Aorta (tissue), 5 donors: ENCODE results near the gene CHST3. TPM values are rescaled to one million over a fixed set of nuclear protein-coding genes. Genes with fewer than 3 reads are reported as not detected.

ENCODE experiments used
- ATAC-seq: fragments of 200-7000 bp; cut with Tn5 transposase; one replicate; pipeline ENCODE4 v1.9.1; 2022; ENCODE audit warnings: moderate library complexity; ENCODE audit not compliant: low FRiP score
- DNase-seq, 2 donors: peaks; one replicate each; pipeline ENCODE4 v3.0.0-alpha.2; 2020
- H3K27ac ChIP-seq, 2 donors: one replicate each; pipeline ENCODE4 v1.5.1; 2013; ENCODE audit warnings: low read length in 2 of 2, mild to moderate bottlenecking in 2 of 2, moderate library complexity in 2 of 2, control low read depth in 1 of 2, inconsistent platforms in 1 of 2, low read depth in 1 of 2
- H3K27me3 ChIP-seq, 2 donors: one replicate each; pipeline ENCODE4 v1.6.1; 2013; ENCODE audit warnings: control low read depth in 1 of 2, low read length in 1 of 2, mild to moderate bottlenecking in 1 of 2, moderate library complexity in 1 of 2; ENCODE audit not compliant: insufficient read depth in 2 of 2, control insufficient read depth in 1 of 2
- H3K36me3 ChIP-seq, 2 donors: one replicate each; pipeline ENCODE4 v1.6.1; 2013; ENCODE audit warnings: control low read depth in 1 of 2, low read length in 1 of 2, mild to moderate bottlenecking in 1 of 2; ENCODE audit not compliant: insufficient read depth in 2 of 2, control insufficient read depth in 1 of 2
- H3K4me1 ChIP-seq, 2 donors: one replicate each; pipeline ENCODE4 v1.6.1; 2013; ENCODE audit warnings: low read length in 2 of 2, control low read depth in 1 of 2, mild to moderate bottlenecking in 1 of 2, moderate library complexity in 1 of 2; ENCODE audit not compliant: insufficient read depth in 2 of 2, control insufficient read depth in 1 of 2
- H3K4me3 ChIP-seq, 2 donors: one replicate each; pipeline ENCODE4 v1.5.1; 2013; ENCODE audit warnings: low read length in 2 of 2, control low read depth in 1 of 2, mild to moderate bottlenecking in 1 of 2
- H3K9me3 ChIP-seq: one replicate; pipeline ENCODE4 v1.6.1; 2013; ENCODE audit warnings: mild to moderate bottlenecking, low read length; ENCODE audit not compliant: control insufficient read depth
- WGBS, 2 donors: extraction: QIAGEN DNeasy Blood & Tissue Kit; methylation state at CpG; one replicate each; pipeline ENCODE4 v1.1.7; 2013; 5-methylcytosine and 5-hydroxymethylcytosine counted together
- intact Hi-C, 2 donors: fragments of 100-400 bp; cut with DNase I; formaldehyde crosslinking; loops; one replicate each; pipeline versions ENCODE4 v1.14.2 to v1.15.0; 2022
- polyA plus RNA-seq, 2 donors: library from polyadenylated mRNA; stranded (reverse); fragments of 200-250 nt; gene quantifications; one replicate each; pipeline ENCODE4 v1.2.3, GENCODE V29; 2013
- total RNA-seq, 2 donors: library from RNA; stranded (reverse); fragmentation: NEBNext Ultra II Directional; extraction: Animal tissue kit (Norgen Biotek cat#: 25700); gene quantifications; one replicate each; pipeline ENCODE4 v1.2.1, GENCODE V29; 2021
- donor health status: healthy with polysubstance abuse.
- donor health status: Bipolar disorder and iron deficiency.
- donor health status: DM: no; HTN: no; CAD: no.
- donor health status: DM: no; HTN: no; CAD: no.
- donor health status: DM: yes; HTN: yes; CAD: no.

The CHST3 gene
- total and polyA plus RNA-seq, 4 donors, result 4.1 to 47.9 (median 19.6) TPM

GRCh38 chr10:72014197-72014596 is 50.0 kb downstream of the CHST3 start:
- Histone ChIP-seq H3K27me3 (no peaks in the 10 kb centered on the region), H3K27ac (no peak overlapping the region), H3K4me3 (no peak overlapping the region), H3K36me3 (no peaks in the 10 kb centered on the region), H3K9me3 (no peaks in the 10 kb centered on the region), H3K4me1 (peaks cover 0 to 8% of the 10 kb centered on the region in 2 donors)
- ATAC-seq, result no peak
- intact Hi-C loops, result no loop called here
- 76 to 83% methylated on average over 2 of the region's 2 CpGs for WGBS, 2 donors
- DNase-seq, result no peak

- Histone ChIP-seq H3K9me3 (no peaks in the 10 kb centered on the region), H3K27ac (no peak overlapping the region), H3K4me3 (no peak overlapping the region), H3K36me3 (no peaks in the 10 kb centered on the region), H3K4me1 (peaks cover 0 to 10% of the 10 kb centered on the region in 2 donors), H3K27me3 (no peaks in the 10 kb centered on the region)
- DNase-seq (no peak), ATAC-seq (no peak)
- intact Hi-C loops, result no loop called here
- WGBS, 2 donors, result 83 to 88% methylated on average over 10 of the region's 10 CpGs
Measured at GRCh38 chr10:72014785-72015480, 50.7 kb downstream of the CHST3 start.

DNA sequence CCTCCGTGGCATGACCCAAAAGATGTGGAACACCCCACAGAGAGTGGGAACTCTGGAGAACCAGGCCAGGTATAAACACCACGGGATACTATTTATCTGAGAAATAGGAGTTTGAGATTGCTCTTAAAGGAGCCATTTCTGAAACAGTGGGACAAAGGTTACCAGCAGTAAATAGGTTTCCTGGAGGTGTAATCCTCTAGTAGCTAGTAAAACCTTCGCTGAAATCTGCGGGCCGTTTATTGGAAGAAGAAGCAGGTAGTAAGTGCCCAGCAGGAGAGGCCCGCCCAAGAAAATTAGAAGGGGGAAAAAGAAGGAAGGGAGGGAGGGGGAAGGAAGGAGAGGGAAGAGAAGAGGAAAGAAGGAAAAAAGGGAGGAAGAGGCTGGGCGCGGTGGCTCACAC is 51.6 kb downstream of the CHST3 start:
- no peak overlapping the region for H3K4me3 ChIP-seq
- H3K9me3 ChIP-seq, result no peaks in the 10 kb centered on the region
- H3K27me3 ChIP-seq, result no peaks in the 10 kb centered on the region
- H3K36me3 ChIP-seq, result no peaks in the 10 kb centered on the region
- peaks cover 0 to 5% of the 10 kb centered on the region in 2 donors for H3K4me1 ChIP-seq
- WGBS, 2 donors, result 78 to 85% methylated on average over 8 of the region's 8 CpGs
- no peak for ATAC-seq
- intact Hi-C loops, result no loop called here
- no peak overlapping the region for H3K27ac ChIP-seq
- DNase-seq, result no peak

DNA sequence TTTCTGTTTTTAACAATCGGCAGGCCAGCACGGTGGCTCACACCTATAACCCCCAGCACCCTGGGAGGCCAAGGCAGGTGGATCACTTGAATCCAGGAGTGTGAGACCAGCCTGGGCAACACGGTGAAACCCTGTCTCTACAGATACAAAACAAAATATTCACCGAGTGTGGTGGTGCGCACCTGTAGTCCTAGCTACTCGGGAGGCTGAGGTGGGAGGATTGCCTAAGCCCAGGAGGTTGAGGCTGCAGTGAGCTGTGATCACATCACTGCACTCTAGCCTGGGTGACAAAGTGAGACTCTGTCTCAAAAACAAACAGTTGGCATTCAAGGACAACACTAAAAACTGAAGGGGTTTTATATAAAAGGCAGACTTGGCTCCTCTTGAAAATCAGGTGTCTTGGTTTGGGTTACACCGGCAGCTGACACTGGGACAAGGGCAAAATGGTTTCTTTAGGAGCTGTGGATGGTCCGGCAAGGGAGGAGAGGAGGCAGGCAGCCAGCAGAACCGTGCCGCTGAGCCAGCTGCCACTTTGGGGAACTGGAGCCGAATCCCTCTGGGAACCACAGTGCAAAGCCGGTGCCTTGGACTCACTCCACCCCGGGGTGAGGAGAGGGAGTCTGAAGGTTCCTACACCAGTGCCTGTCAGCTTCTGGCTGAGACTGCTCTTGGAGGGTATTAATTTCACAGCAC is 52.6 kb downstream of the CHST3 start:
- Histone ChIP-seq H3K4me3 (no peak overlapping the region), H3K27me3 (no peaks in the 10 kb centered on the region), H3K27ac (peak overlapping the region in 1 of 2 donors; percentile 72), H3K36me3 (no peaks in the 10 kb centered on the region), H3K9me3 (no peaks in the 10 kb centered on the region), H3K4me1 (peaks cover 0 to 5% of the 10 kb centered on the region in 2 donors)
- DNase-seq, result peak in 1 of 2 donors; percentile 71
- WGBS, 2 donors, result 46 to 49% methylated on average over 12 to 13 of the region's 13 CpGs
- intact Hi-C loops, result no loop called here
- peak; percentile 78 for ATAC-seq

GRCh38 chr10:72019085-72019876 is 55.1 kb downstream of the CHST3 start:
- no peaks in the 10 kb centered on the region for H3K36me3 ChIP-seq

GRCh38 chr10:72020914-72021809 is 57.0 kb downstream of the CHST3 start:
- intact Hi-C loops, result no loop called here
- H3K9me3 ChIP-seq, result no peaks in the 10 kb centered on the region
- H3K4me1 ChIP-seq, result peaks cover 0 to 5% of the 10 kb centered on the region in 2 donors
- no peak overlapping the region for H3K27ac ChIP-seq
- 77 to 78% methylated on average over 9 of the region's 9 CpGs for WGBS, 2 donors
- no peak overlapping the region for H3K4me3 ChIP-seq
- no peaks in the 10 kb centered on the region for H3K36me3 ChIP-seq
- DNase-seq (no peak), ATAC-seq (no peak)
- no peaks in the 10 kb centered on the region for H3K27me3 ChIP-seq

More at GRCh38 chr10:72019085-72019876, 55.1 kb downstream of the CHST3 start:
- H3K9me3 ChIP-seq, result no peaks in the 10 kb centered on the region
- no peak for DNase-seq
- peaks cover 0 to 5% of the 10 kb centered on the region in 2 donors for H3K4me1 ChIP-seq
- no peak overlapping the region for H3K27ac ChIP-seq
- H3K27me3 ChIP-seq, result no peaks in the 10 kb centered on the region
- WGBS, 2 donors, result 74 to 80% methylated on average over 11 of the region's 11 CpGs
- no peak overlapping the region for H3K4me3 ChIP-seq
- intact Hi-C loops, result no loop called here
- no peak for ATAC-seq

- Histone ChIP-seq H3K4me1 (peaks cover 0 to 2% of the 10 kb centered on the region in 2 donors), H3K9me3 (no peaks in the 10 kb centered on the region), H3K27ac (no peak overlapping the region), H3K27me3 (no peaks in the 10 kb centered on the region), H3K4me3 (no peak overlapping the region), H3K36me3 (no peaks in the 10 kb centered on the region)
- DNase-seq (no peak), ATAC-seq (no peak)
- intact Hi-C loops, result no loop called here
- 53 to 55% methylated on average over 6 of the region's 6 CpGs for WGBS, 2 donors
Measured at GRCh38 chr10:72022228-72022627, 58.0 kb downstream of the CHST3 start.

- H3K4me3 ChIP-seq, result no peak overlapping the region
- no peak overlapping the region for H3K27ac ChIP-seq
- no peak for DNase-seq
- H3K36me3 ChIP-seq, result no peaks in the 10 kb centered on the region
- intact Hi-C loops, result no loop called here
- H3K27me3 ChIP-seq, result no peaks in the 10 kb centered on the region
- WGBS, 2 donors, result 83 to 84% methylated on average over 4 of the region's 4 CpGs
- no peak for ATAC-seq
- no peaks in the 10 kb centered on the region for H3K9me3 ChIP-seq
- H3K4me1 ChIP-seq, result peaks cover 0 to 2% of the 10 kb centered on the region in 2 donors
Measured at GRCh38 chr10:72024596-72024995, 60.4 kb downstream of the CHST3 start.
